Measurements from ENCODE around the gene TPSB2.
"Not testable (repeated sequence)": the region's sequence is repeated elsewhere in the genome, so short reads cannot be mapped to it uniquely, and the experiment has no call there.

DNA sequence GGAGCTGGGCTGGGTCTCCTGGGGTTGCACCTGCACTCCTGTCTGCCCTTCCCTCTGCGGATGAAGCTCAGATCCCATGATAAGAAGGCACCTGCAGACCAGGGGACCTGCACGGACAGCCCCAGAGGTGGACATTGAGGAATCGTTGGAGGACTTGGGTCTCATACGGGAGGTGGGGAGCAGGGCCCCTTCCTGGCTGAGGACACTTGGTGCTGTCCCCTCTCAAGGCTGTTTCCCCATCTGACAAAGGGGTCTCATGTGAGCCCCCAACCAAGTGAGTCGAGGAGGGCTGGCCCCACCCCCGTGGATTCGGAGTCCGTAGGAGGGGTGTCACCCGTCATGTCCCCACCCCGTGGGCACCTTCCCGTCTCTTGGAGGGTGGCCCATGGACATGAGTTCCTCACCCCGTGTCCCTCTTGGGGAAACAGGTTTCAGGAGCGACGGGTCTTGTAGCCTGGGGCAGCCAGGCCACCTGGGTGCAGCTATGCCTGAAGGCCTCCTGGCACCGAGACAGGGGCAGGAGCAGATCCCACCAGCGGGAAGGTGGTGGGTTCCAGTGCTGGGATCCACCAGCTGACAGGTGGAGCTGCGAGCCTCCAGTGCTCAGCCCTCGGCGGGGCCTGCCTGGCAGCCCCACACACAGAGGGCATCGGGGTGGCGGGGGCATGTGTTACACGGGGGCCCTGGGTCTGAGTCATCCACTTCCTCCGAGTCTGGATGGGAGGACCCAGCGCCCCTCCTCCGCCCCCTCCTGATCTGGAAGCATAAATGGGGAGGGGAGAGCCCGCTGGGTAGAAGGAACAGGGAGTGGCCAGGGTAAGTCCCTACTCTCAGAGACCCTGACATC is 25.5 kb upstream of the TPSB2 start, which contains the start of gene TPSD1:
- TF ChIP-seq ZNF341 (tag by site-specific recombination; IDR thresholded peaks at IDR 0.05; ENCODE audit: low read depth); ZBTB48 (tag by site-specific recombination; IDR thresholded peaks at IDR 0.05); CTCF (tag by site-specific recombination; IDR thresholded peaks at IDR 0.05); ZNF335 (tag by site-specific recombination; conservative IDR thresholded peaks at IDR 0.05); SP7 (tag by site-specific recombination; IDR thresholded peaks at IDR 0.05); ELK4 (IDR thresholded peaks at IDR 0.05; ENCODE audit: borderline replicate concordance, low read depth, low read length); KLF1 (tag by site-specific recombination; IDR thresholded peaks at IDR 0.05): not testable (repeated sequence)
